Uterus (tissue), 4 donors: ENCODE measurements around the gene PAPLN. TPM values are rescaled to one million over a fixed set of nuclear protein-coding genes. Genes with fewer than 3 reads are reported as not detected.
A peak's percentile ranks its signal among the peaks of the same experiment; 100 is the strongest.

Experiments
- DNase-seq, 2 donors: peaks; one replicate each; pipeline ENCODE4 v3.0.0-alpha.2; 2019 to 2020
- H3K27ac ChIP-seq, 2 donors: fragments of 200-600 bp; sonication (generic); 1 replicate in 1 of 2; 2 replicates in 1 of 2; pipeline ENCODE4 v1.5.1; 2016 to 2018
- H3K27me3 ChIP-seq, 2 donors: fragments of 200-600 bp; sonication (generic); one replicate each; pipeline ENCODE4 v1.5.1; 2018 to 2019; ENCODE audit warnings: control low read depth in 1 of 2
- H3K36me3 ChIP-seq, 2 donors: fragments of 200-600 bp; sonication (generic); one replicate each; pipeline ENCODE4 v1.5.1; 2019; ENCODE audit warnings: control low read depth in 1 of 2
- H3K4me1 ChIP-seq, 2 donors: fragments of 200-600 bp; sonication (generic); one replicate each; pipeline ENCODE4 v1.5.1; 2018 to 2019; ENCODE audit warnings: control low read depth in 1 of 2
- H3K4me3 ChIP-seq, 2 donors: fragments of 200-600 bp; sonication (generic); 1 replicate in 1 of 2; 2 replicates in 1 of 2; pipeline ENCODE4 v1.5.1; 2018 to 2019; ENCODE audit warnings: mild to moderate bottlenecking in 1 of 2
- H3K9me3 ChIP-seq, 2 donors: fragments of 200-600 bp; sonication (generic); one replicate each; pipeline ENCODE4 v1.5.1; 2019; ENCODE audit warnings: control low read depth in 1 of 2
- CTCF ChIP-seq, 4 experiments: fragments of 200-600 bp in 2 of 4; fragments of 450-650 bp in 2 of 4; sonication (generic) in 2 of 4; IDR thresholded peaks; one replicate each; pipeline ENCODE4 v1.5.1; 2016 to 2019; ENCODE audit warnings: antibody characterized with exemption in 4 of 4, mild to moderate bottlenecking in 2 of 4, moderate library complexity in 1 of 4
- POLR2A ChIP-seq, 2 donors: fragments of 450-650 bp; IDR thresholded peaks; one replicate each; pipeline ENCODE4 v1.6.1; 2016; ENCODE audit warnings: antibody characterized with exemption in 2 of 2, mild to moderate bottlenecking in 1 of 2, moderate library complexity in 1 of 2
- intact Hi-C: fragments of 100-400 bp; cut with DNase I; formaldehyde crosslinking; loops from one replicate; pipeline ENCODE4 v1.15.1; 2023; ENCODE audit warnings: low total_unique reads
- total RNA-seq, 4 donors: library from RNA; depleted of rRNA in 3 of 4; stranded (reverse); fragments of >200 nt in 3 of 4; gene quantifications; one replicate each; pipeline versions ENCODE4 v1.1.0 to v1.2.4, GENCODE V29; 2014 to 2023
- donor health status: DM: yes; HTN: yes; CAD: no.

The PAPLN gene
- total RNA-seq, 4 donors from 2014 or later, result 16.5 to 40.2 (median 33.1) TPM

- H3K9me3 ChIP-seq, result no peaks in the 10 kb centered on the region
- H3K36me3 ChIP-seq, result no peaks in the 10 kb centered on the region
- no peak for DNase-seq
- H3K4me3 ChIP-seq, result peak overlapping the region; percentile 32 to 38
- no peaks in the 10 kb centered on the region for H3K27me3 ChIP-seq
- peak overlapping the region in 1 of 2 donors; percentile 19 for H3K27ac ChIP-seq
- intact Hi-C loops, result no loop called here
- peaks cover 0 to 6% of the 10 kb centered on the region in 2 donors for H3K4me1 ChIP-seq
- TF ChIP-seq POLR2A (IDR thresholded peaks at IDR 0.05) (no peak), CTCF (IDR thresholded peaks at IDR 0.05) (no peak)
These were observed 8.4 kb downstream of the PAPLN start for GRCh38 chr14:73245480-73246325.

GRCh38 chr14:73246387-73247150, 9.3 kb downstream of the PAPLN start:
- no peaks in the 10 kb centered on the region for H3K27me3 ChIP-seq
- TF ChIP-seq POLR2A (IDR thresholded peaks at IDR 0.05), result no peak
- no peak for TF ChIP-seq CTCF (IDR thresholded peaks at IDR 0.05)
- no peak for DNase-seq
- no peaks in the 10 kb centered on the region for H3K9me3 ChIP-seq
- H3K27ac ChIP-seq, result no peak overlapping the region
- intact Hi-C loops, result no loop called here
- H3K4me1 ChIP-seq, result peaks cover 0 to 6% of the 10 kb centered on the region in 2 donors
- H3K36me3 ChIP-seq, result no peaks in the 10 kb centered on the region
- no peak overlapping the region for H3K4me3 ChIP-seq

- Histone ChIP-seq H3K27ac (no peak overlapping the region), H3K27me3 (no peaks in the 10 kb centered on the region), H3K36me3 (no peaks in the 10 kb centered on the region), H3K4me3 (no peak overlapping the region), H3K9me3 (no peaks in the 10 kb centered on the region), H3K4me1 (no peaks in the 10 kb centered on the region)
- TF ChIP-seq CTCF (IDR thresholded peaks at IDR 0.05), result no peak
- TF ChIP-seq POLR2A (IDR thresholded peaks at IDR 0.05), result no peak
- intact Hi-C loops, result no loop called here
- no peak for DNase-seq
These were observed 11.0 kb downstream of the PAPLN start for GRCh38 chr14:73248108-73248868.

- no peak for DNase-seq
- intact Hi-C loops, result no loop called here
- no peaks in the 10 kb centered on the region for H3K27me3 ChIP-seq
- no peak overlapping the region for H3K4me3 ChIP-seq
- H3K9me3 ChIP-seq, result no peaks in the 10 kb centered on the region
- no peaks in the 10 kb centered on the region for H3K4me1 ChIP-seq
- TF ChIP-seq POLR2A (IDR thresholded peaks at IDR 0.05) (no peak), CTCF (IDR thresholded peaks at IDR 0.05) (no peak)
- no peaks in the 10 kb centered on the region for H3K36me3 ChIP-seq
- no peak overlapping the region for H3K27ac ChIP-seq
These were observed 11.8 kb downstream of the PAPLN start for GRCh38 chr14:73249108-73249507.
